DOHH2 (cell line): ENCODE data around the gene BCAP29.

ENCODE experiments used
- EZH2phosphoT487 ChIP-seq: fragments of 200-600 bp; sonication (generic); IDR thresholded peaks from 2 replicates; pipeline ENCODE4 v1.6.1; 2017; ENCODE audit warnings: borderline replicate concordance, mild to moderate bottlenecking, antibody characterized with exemption, low read length, moderate library complexity, mixed read lengths
- TF ChIP-seq, protein P1 (sequence below): fragments of 200-600 bp; sonication (generic); IDR thresholded peaks from one replicate; pipeline ENCODE4 v1.5.1; 2014; ENCODE audit warnings: antibody characterized with exemption, mild to moderate bottlenecking, low read depth, low read length; ENCODE audit not compliant: poor library complexity, severe bottlenecking

DNA sequence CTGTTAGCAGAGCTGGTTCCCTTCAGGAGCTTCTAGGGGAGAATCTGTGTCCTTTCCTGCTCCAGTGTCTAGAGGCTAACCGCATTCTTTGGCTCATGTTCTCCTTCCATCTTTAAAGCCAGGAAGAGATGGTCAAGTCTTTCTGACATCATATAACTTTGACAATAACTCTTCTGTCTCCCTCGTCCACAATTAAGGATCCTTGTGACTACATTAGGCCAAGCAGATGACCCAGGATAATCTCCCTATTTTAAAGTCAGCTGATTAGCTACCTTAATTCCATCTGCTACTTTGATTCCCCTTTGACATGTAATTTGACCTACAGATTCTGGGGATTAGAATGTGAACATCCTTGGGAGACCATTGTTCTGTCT is 52.4 kb downstream of the BCAP29 start:
- TF ChIP-seq, protein P1, sequence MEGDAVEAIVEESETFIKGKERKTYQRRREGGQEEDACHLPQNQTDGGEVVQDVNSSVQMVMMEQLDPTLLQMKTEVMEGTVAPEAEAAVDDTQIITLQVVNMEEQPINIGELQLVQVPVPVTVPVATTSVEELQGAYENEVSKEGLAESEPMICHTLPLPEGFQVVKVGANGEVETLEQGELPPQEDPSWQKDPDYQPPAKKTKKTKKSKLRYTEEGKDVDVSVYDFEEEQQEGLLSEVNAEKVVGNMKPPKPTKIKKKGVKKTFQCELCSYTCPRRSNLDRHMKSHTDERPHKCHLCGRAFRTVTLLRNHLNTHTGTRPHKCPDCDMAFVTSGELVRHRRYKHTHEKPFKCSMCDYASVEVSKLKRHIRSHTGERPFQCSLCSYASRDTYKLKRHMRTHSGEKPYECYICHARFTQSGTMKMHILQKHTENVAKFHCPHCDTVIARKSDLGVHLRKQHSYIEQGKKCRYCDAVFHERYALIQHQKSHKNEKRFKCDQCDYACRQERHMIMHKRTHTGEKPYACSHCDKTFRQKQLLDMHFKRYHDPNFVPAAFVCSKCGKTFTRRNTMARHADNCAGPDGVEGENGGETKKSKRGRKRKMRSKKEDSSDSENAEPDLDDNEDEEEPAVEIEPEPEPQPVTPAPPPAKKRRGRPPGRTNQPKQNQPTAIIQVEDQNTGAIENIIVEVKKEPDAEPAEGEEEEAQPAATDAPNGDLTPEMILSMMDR = no peak
- TF ChIP-seq EZH2phosphoT487 = no peak
